ENCODE data around the gene SNAI3. TPM values are rescaled to one million over a fixed set of nuclear protein-coding genes. Genes with fewer than 3 reads are reported as not detected.

The SNAI3 gene
- total and polyA plus RNA-seq, 4 donors, result 1.1 to 3.8 (median 2.9) TPM

- peaks cover 0 to 45% (median 10%) of the 10 kb centered on the region in 4 donors for H3K36me3 ChIP-seq (ENCODE audit: control insufficient read depth in 4 of 4, insufficient read depth in 4 of 4, low read length in 4 of 4)
- no peak overlapping the region for H3K27ac ChIP-seq (ENCODE audit: low read depth in 1 of 2, low read length in 1 of 2)
- no peak overlapping the region for H3K4me3 ChIP-seq
- DNase-seq (no peak), ATAC-seq (ENCODE audit: insufficient read depth, low FRiP score) (no peak)
- H3K9ac ChIP-seq (ENCODE audit: insufficient read depth in 1 of 2, low read length in 2 of 2), result no peak overlapping the region
- H3K9me3 ChIP-seq (ENCODE audit: control insufficient read depth in 4 of 4, insufficient read depth in 3 of 4, low read length in 3 of 4), result no peaks in the 10 kb centered on the region
- no peak for TF ChIP-seq CTCF (IDR thresholded peaks at IDR 0.05; ENCODE audit: control extremely low read depth, extremely low read depth)
- peaks cover 0 to 7% (median 0%) of the 10 kb centered on the region in 5 donors for H3K4me1 ChIP-seq (ENCODE audit: control insufficient read depth in 5 of 5, insufficient read depth in 5 of 5, low read length in 5 of 5)
- WGBS, 2 donors, result 95 to 96% methylated on average over 23 of the region's 23 CpGs
- peaks cover 0 to 5% (median under 1%) of the 10 kb centered on the region in 3 donors for H3K27me3 ChIP-seq (ENCODE audit: control insufficient read depth in 3 of 3, insufficient read depth in 3 of 3, low read length in 2 of 3)
Measured at GRCh38 chr16:88630941-88631340, 55.4 kb downstream of the SNAI3 start.

DNA sequence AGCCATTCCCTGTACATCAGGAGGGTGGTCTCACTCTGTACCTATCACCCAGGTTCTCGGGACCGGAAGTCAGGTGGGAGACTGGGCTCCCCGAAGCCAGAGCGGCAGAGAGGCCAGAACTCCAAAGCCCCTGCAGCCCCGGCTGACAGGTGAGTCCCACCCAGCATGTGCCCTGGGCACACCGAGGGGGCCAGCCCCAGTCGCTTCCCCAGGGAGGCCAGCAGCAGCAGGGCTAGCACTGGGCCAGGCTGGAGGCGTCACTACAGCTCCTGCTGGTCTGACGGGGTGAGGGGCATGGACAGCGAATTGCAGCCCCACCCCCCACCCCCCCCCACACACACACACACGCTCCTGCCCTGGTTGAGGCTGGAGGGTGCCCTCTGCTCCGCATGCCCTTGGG, 55.9 kb downstream of the SNAI3 start:
- WGBS, 2 donors, result 93 to 96% methylated on average over 10 to 12 of the region's 12 CpGs
- Histone ChIP-seq H3K36me3 (ENCODE audit: control insufficient read depth in 4 of 4, insufficient read depth in 4 of 4, low read length in 4 of 4) (peaks cover 0 to 48% (median 11%) of the 10 kb centered on the region in 4 donors), H3K4me1 (ENCODE audit: control insufficient read depth in 5 of 5, insufficient read depth in 5 of 5, low read length in 5 of 5) (peaks cover 0 to 7% (median 0%) of the 10 kb centered on the region in 5 donors), H3K4me3 (no peak overlapping the region), H3K9me3 (ENCODE audit: control insufficient read depth in 4 of 4, insufficient read depth in 3 of 4, low read length in 3 of 4) (no peaks in the 10 kb centered on the region), H3K9ac (ENCODE audit: insufficient read depth in 1 of 2, low read length in 2 of 2) (no peak overlapping the region), H3K27me3 (ENCODE audit: control insufficient read depth in 3 of 3, insufficient read depth in 3 of 3, low read length in 2 of 3) (peaks cover 0 to 4% (median 0%) of the 10 kb centered on the region in 3 donors), H3K27ac (ENCODE audit: low read depth in 1 of 2, low read length in 1 of 2) (no peak overlapping the region)
- DNase-seq (no peak), ATAC-seq (ENCODE audit: insufficient read depth, low FRiP score) (no peak)
- no peak for TF ChIP-seq CTCF (IDR thresholded peaks at IDR 0.05; ENCODE audit: control extremely low read depth, extremely low read depth)

GRCh38 chr16:88629835-88630234, 56.5 kb downstream of the SNAI3 start:
- H3K36me3 ChIP-seq (ENCODE audit: control insufficient read depth in 4 of 4, insufficient read depth in 4 of 4, low read length in 4 of 4), result peaks cover 1 to 54% (median 13%) of the 10 kb centered on the region in 4 donors
- no peak overlapping the region for H3K27ac ChIP-seq (ENCODE audit: low read depth in 1 of 2, low read length in 1 of 2)
- WGBS, 2 donors, result 86 to 88% methylated on average over 9 of the region's 9 CpGs

More at GRCh38 chr16:88629835-88630234, 56.5 kb downstream of the SNAI3 start:
- peaks cover 0 to 4% (median 0%) of the 10 kb centered on the region in 3 donors for H3K27me3 ChIP-seq (ENCODE audit: control insufficient read depth in 3 of 3, insufficient read depth in 3 of 3, low read length in 2 of 3)
- H3K9ac ChIP-seq (ENCODE audit: insufficient read depth in 1 of 2, low read length in 2 of 2), result no peak overlapping the region
- DNase-seq (no peak), ATAC-seq (ENCODE audit: insufficient read depth, low FRiP score) (no peak)
- TF ChIP-seq CTCF (IDR thresholded peaks at IDR 0.05; ENCODE audit: control extremely low read depth, extremely low read depth), result no peak
- no peaks in the 10 kb centered on the region for H3K9me3 ChIP-seq (ENCODE audit: control insufficient read depth in 4 of 4, insufficient read depth in 3 of 4, low read length in 3 of 4)
- H3K4me1 ChIP-seq (ENCODE audit: control insufficient read depth in 5 of 5, insufficient read depth in 5 of 5, low read length in 5 of 5), result peaks cover 0 to 5% (median 0%) of the 10 kb centered on the region in 5 donors
- no peak overlapping the region for H3K4me3 ChIP-seq

Data from lung (tissue), 12 donors.